HG02840 (cell line): ENCODE results near the gene SLC7A7.
"Not testable (repeated sequence)": the region's sequence is repeated elsewhere in the genome, so short reads cannot be mapped to it uniquely, and the experiment has no call there.

ENCODE experiments used
- ATAC-seq: cut with Tn5 transposase; IDR thresholded peaks from one replicate; pipeline ENCODE4 v1.9.1; 2021; ENCODE audit warnings: mild to moderate bottlenecking, moderate library complexity, moderate number of reproducible peaks; ENCODE audit not compliant: unreplicated experiment, low FRiP score

Gene SLC7A7

DNA sequence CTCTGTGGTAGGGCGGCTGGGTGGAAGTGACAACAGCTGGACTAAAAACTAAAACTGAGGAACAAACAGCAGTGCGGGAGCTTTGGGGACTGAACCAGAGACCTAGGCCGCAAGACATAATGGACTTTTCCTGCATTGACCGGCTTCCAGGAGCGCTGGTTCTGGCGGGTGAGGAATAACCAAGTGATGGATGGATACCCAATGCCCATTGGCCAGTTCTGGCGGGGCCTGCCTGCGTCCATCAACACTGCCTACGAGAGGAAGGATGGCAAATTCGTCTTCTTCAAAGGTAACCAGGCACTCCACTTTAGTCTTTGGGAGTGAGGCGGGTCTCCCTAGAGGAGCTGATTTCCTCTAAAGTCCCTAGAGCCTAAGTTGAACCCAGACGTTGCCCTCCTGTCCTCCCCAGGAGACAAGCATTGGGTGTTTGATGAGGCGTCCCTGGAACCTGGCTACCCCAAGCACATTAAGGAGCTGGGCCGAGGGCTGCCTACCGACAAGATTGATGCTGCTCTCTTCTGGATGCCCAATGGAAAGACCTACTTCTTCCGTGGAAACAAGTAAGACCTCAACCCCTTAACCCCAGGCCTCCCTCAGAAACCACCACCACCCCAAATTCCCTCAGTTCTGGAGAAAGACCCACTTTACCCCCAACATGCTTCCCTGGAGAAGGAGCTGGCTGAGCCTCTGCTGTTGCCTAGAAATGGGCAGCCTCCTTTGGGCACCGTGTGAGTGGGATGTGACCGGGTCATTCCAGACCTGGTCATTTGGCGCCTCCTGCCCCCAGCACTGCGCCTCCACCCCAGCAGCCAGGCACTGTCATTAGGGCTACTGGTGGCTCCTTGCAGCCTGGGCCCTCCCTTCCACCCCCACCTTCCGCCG, 29.2 kb upstream of the SLC7A7 start:
- ATAC-seq = no peak

DNA sequence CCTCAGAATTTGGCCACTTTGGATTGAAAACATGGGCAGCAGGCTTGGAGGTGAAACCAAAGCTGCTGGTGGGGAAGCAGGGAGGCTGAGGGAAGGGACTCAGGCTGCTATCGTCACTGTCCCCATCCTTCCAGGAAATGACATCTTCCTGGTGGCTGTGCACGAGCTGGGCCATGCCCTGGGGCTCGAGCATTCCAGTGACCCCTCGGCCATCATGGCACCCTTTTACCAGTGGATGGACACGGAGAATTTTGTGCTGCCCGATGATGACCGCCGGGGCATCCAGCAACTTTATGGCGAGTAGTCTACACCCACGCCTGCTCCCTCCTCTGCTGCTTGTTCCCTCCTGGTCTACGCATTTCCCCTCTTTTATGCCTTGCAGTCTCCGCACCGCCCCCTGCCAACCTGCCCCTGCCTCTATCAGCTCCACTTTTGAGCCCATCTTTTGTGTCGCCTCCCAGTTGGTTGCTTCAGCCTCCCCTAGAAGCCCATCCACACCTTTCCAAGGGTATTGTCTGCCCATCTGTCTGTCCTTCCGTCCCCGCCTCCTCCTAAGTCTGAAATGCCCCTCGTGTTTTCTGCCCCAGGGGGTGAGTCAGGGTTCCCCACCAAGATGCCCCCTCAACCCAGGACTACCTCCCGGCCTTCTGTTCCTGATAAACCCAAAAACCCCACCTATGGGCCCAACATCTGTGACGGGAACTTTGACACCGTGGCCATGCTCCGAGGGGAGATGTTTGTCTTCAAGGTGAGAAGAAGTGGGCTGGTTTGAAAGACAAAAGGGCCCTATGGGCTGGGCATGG, 28.1 kb upstream of the SLC7A7 start:
- no peak for ATAC-seq

- ATAC-seq = no peak
These were observed 27.2 kb upstream of the SLC7A7 start for GRCh38 chr14:22842211-22843122.

DNA sequence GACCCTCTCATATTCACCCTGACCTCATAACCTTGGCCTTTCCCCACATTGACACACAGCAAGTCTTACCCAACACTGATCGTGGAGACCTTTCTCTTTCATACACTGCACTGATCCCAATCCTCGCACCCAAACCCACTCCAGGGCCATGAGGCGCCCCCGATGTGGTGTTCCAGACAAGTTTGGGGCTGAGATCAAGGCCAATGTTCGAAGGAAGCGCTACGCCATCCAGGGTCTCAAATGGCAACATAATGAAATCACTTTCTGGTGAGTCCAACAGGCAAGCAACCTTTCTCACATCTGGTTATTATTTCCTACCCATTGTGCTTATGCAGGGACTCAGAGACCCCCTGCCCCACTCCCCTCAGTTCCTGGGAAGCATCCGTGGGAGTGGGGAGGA, 26.5 kb upstream of the SLC7A7 start:
- ATAC-seq = no peak

- ATAC-seq = no peak
These were observed 26.1 kb upstream of the SLC7A7 start for GRCh38 chr14:22841311-22841710.

DNA sequence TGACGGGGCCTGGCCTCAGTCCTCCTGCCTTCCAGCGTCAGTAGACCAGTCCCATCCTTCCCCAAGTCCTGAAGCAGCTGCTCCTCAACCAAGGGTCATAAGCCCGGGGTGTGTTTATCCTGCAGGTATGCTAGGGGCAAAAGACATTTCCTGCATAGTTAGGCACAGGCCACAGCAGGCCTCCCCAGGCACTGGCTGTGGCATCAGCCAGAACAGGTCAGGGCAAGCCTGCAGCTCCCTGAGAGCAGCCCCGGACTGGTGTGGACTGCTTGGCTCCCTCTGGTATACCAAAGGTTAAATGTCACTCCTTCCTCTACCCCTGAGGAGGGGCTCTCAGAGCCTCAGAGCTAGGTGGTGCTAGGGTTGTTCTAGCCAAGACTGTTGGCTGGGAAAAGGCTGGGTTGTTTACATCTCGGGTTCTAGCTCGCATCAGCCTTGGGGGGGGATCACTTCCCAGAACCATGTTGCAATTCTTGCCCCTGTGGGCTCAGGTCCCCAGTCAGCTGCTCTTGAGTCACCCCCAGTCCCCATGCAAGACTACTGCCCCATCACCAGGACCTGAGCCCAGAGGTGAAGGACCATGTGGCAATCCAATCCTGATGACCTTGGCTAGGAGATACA, 24.0 kb upstream of the SLC7A7 start:
- no peak for ATAC-seq

- ATAC-seq = no peak
These were observed 23.4 kb upstream of the SLC7A7 start for GRCh38 chr14:22838631-22839041.

DNA sequence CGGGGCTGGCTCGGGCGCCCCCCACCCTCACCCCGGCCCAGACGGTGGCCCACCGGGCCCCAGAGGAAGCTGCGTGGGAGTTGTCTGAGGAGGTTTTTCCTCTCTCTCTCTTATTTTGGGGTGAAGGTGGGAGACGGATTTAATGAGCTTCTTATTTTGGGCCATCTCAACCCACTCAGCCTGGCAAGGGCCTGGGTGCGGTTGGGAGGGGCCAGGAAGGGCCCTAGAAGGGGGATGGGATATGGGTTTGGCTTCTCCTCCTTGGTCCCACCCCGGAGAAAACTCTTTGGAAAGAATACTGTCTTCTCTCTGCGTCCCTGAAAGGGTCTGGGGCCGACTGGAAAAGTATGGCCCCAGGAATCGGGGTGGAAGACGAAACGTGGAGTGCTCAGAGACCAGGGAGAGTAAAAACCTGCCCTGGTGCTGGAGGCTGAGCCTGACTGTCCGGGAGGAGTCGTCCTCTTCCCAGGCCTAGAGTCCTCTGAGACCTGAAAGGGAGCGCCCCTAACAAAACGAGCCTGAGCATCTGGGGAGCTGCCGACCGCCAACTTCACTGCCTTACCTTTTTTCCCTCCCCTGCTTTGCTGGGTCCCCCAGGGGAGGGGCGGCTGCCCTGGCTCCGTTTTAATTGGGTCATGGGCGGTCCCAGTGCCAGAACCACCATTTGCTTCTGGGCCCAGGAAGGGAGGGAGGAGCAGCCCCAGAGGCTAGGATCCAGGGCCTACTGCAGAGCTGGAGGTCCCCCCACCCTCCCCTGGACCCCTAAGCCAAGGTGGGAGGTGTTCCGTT, 22.7 kb upstream of the SLC7A7 start:
- no peak for ATAC-seq

- ATAC-seq = no peak
These were observed 22.0 kb upstream of the SLC7A7 start for GRCh38 chr14:22837114-22837749.

DNA sequence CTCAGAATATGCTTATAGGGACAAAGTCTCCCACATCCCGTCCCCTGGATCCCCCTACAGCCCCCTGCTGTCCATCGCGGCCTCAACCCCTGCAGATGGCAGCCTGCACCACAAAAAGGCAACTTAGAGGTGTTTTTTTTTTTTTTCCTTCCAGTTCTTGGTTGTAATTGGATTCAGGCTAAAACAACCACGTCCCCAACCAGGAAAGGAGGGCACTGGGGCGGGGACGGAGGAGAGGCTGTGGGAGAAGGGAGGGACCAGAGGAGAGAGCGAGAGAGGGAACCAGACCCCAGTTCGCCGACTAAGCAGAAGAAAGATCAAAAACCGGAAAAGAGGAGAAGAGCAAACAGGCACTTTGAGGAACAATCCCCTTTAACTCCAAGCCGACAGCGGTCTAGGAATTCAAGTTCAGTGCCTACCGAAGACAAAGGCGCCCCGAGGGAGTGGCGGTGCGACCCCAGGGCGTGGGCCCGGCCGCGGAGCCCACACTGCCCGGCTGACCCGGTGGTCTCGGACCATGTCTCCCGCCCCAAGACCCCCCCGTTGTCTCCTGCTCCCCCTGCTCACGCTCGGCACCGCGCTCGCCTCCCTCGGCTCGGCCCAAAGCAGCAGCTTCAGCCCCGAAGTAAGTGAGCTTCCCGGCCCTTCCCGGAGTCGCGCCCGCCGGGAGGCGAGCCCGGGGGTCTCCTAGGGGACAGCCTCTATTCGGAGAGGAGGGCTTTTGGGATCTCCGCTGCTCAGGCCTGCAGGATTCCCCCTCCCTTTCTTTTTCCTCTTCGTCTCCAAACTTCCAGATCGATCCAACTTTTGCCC, 21.3 kb upstream of the SLC7A7 start, which contains the start of gene MMP14:
TSS of gene MMP14 (plus strand) at position 285 of the 813 bp plus-strand sequence. CDS start at position 518, 233 bp downstream.
- no peak for ATAC-seq

DNA sequence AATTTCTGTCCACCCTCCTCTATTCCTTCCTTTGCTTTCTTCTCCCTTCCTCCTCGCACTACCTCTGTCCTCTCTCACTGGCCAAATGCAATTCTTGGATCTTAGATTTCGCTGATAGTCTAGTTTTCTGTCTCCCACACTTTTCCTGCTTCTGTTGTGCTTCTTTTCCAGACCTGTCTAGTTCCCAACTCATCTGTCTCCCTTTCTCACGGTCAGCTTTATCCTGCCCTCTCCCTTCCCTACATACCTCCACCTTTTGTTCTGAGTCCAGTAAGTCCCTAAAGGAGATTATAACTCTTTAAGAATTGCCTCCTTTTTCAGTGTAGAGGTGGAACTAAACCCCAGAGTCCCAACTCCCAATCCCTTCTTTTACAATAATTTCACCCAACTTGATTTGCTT, 20.3 kb upstream of the SLC7A7 start:
- no peak for ATAC-seq

GRCh38 chr14:22830443-22831010, 15.3 kb upstream of the SLC7A7 start:
- no peak for ATAC-seq

DNA sequence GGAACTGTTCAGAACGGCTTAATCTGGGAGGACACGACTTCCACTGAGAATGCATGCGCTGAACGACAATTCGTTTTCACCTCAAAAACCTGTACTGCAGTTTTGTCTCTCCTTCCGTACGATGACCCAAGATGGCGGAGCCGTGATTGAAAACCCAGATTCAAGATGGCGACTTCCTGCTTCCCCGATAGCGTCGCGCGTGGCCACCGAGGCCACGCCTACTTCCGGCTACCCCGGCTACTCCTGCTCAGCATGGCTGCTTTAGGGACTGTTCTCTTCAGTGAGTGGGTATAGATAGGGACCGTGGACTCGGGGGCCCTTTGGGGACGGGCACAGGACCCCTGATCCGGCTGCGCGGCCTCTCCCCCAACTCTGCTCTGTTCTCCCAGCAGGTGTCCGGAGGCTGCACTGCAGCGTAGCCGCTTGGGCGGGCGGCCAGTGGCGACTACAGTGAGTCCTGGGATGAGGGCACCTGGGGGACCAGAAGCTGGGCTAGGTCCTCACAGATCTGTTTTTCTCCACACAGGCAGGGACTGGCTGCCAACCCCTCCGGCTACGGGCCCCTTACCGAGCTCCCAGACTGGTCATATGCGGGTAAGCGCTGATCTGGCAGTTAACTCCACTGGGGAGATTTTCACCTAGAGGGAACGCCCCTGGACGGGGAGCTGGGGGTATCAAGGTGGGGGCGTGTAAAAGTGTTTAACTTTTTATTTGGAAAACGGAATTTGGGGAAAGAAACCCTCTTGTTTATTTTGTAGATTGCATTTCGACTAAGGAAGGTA, 14.6 kb upstream of the SLC7A7 start, which contains the start of gene MRPL52:
TSS of gene MRPL52 (plus strand) at position 227 of the 782 bp plus-strand sequence. CDS start at position 253, 26 bp downstream.
- ATAC-seq = peak; percentile 76

- not testable (repeated sequence) for ATAC-seq
These were observed 13.9 kb upstream of the SLC7A7 start for GRCh38 chr14:22829076-22829660.

- ATAC-seq = no peak
These were observed 9.6 kb upstream of the SLC7A7 start for GRCh38 chr14:22824711-22825359.
